ENCODE data around the gene CYSLTR2.

GRCh38 chr13:48647625-48648024 is 6.1 kb upstream of the CYSLTR2 start:
- no peak for TF ChIP-seq CTCF (IDR thresholded peaks at IDR 0.05; ENCODE audit: low read depth, low read length)
- no peak for TF ChIP-seq MYC (IDR thresholded peaks at IDR 0.05; ENCODE audit: low read depth, low read length)
- no peak for TF ChIP-seq POLR2A (IDR thresholded peaks at IDR 0.05; ENCODE audit: extremely low read depth, insufficient read length)
- TF ChIP-seq MAX (IDR thresholded peaks at IDR 0.05; ENCODE audit: low read depth, low read length): no peak

All from NB4 (cell line).